WTC11 (cell line): ENCODE measurements around the gene PLEKHA6. TPM values are rescaled to one million over a fixed set of nuclear protein-coding genes. Genes with fewer than 3 reads are reported as not detected.

Source experiments
- ATAC-seq: fragments of 200-7000 bp; cut with Tn5 transposase; 2 replicates; pipeline ENCODE4 v1.10.0; 2021; ENCODE audit warnings: mild to moderate bottlenecking, moderate library complexity
- CTCF ChIA-PET: fragments of 300-600 bp; sonication (Branson Sonifier 250); formaldehyde crosslinking; loops from one replicate; lab custom pipeline; 2021; ENCODE audit warnings: antibody characterized with exemption; lab: Charles Lee
- POLR2A ChIA-PET: fragments of 350-600 bp; sonication (Branson Sonifier 250); formaldehyde crosslinking; loops from one replicate; lab custom pipeline; 2021; ENCODE audit warnings: antibody characterized with exemption; lab: Charles Lee
- DNase-seq: peaks from one replicate; pipeline ENCODE4 v3.0.0; 2021; ENCODE audit warnings: low spot score
- H3K27ac Mint-ChIP-seq: 2 replicates; pipeline ENCODE4 v1.8.0; 2021; ENCODE audit warnings: mixed read lengths
- H3K27me3 Mint-ChIP-seq: 2 replicates; pipeline ENCODE4 v1.8.0; 2021; ENCODE audit warnings: low read depth, mild to moderate bottlenecking, moderate library complexity, mixed read lengths
- H3K36me3 Mint-ChIP-seq: 2 replicates; pipeline ENCODE4 v1.8.0; 2021; ENCODE audit warnings: mixed read lengths
- H3K4me1 Mint-ChIP-seq: 2 replicates; pipeline ENCODE4 v1.8.0; 2022; ENCODE audit warnings: mixed read lengths
- H3K4me3 Mint-ChIP-seq: 2 replicates; pipeline ENCODE4 v1.8.0; 2021; ENCODE audit warnings: mild to moderate bottlenecking, moderate library complexity, mixed read lengths
- H3K9me3 Mint-ChIP-seq: 2 replicates; pipeline ENCODE4 v1.8.0; 2021; ENCODE audit warnings: mixed read lengths
- ATF2 ChIP-seq: sonication (generic); formaldehyde crosslinking; IDR thresholded peaks from 2 replicates; pipeline ENCODE4 v1.8.1; 2022; ENCODE audit warnings: low read depth, missing genetic modification reagents, borderline replicate concordance
- ELF4 ChIP-seq: sonication (generic); formaldehyde crosslinking; IDR thresholded peaks from 2 replicates; pipeline ENCODE4 v1.8.1; 2022; ENCODE audit warnings: low read depth, mild to moderate bottlenecking, moderate library complexity, missing genetic modification reagents
- ETV6 ChIP-seq: sonication (generic); formaldehyde crosslinking; IDR thresholded peaks from 2 replicates; pipeline ENCODE4 v1.8.1; 2022; ENCODE audit warnings: mild to moderate bottlenecking, missing genetic modification reagents
- HMGA2 ChIP-seq: fragments of 250-450 bp; sonication (Bioruptor Pico); IDR thresholded peaks from 2 replicates; pipeline ENCODE4 v1.4.0; 2021; ENCODE audit warnings: mild to moderate bottlenecking, moderate library complexity
- HMGXB4 ChIP-seq: sonication (generic); formaldehyde crosslinking; IDR thresholded peaks from 2 replicates; pipeline ENCODE4 v1.8.1; 2023; ENCODE audit warnings: mild to moderate bottlenecking, moderate library complexity, missing genetic modification reagents
- IRF1 ChIP-seq: sonication (generic); formaldehyde crosslinking; IDR thresholded peaks from 2 replicates; pipeline ENCODE4 v1.8.0; 2023; ENCODE audit warnings: missing genetic modification reagents
- JAZF1 ChIP-seq: fragments of 250-450 bp; sonication (Bioruptor Pico); IDR thresholded peaks from 2 replicates; pipeline ENCODE4 v1.9.0; 2021; ENCODE audit warnings: moderate library complexity, mild to moderate bottlenecking, inconsistent platforms
- MXD4 ChIP-seq: fragments of 250-450 bp; sonication (Bioruptor Pico); IDR thresholded peaks from 2 replicates; pipeline ENCODE4 v1.8.0; 2021; ENCODE audit warnings: mild to moderate bottlenecking, moderate library complexity, borderline replicate concordance
- MYBL2 ChIP-seq: sonication (generic); formaldehyde crosslinking; IDR thresholded peaks from 2 replicates; pipeline ENCODE4 v1.8.1; 2023; ENCODE audit warnings: mild to moderate bottlenecking, moderate library complexity, missing genetic modification reagents
- OVOL2 ChIP-seq: fragments of 250-450 bp; sonication (Bioruptor Pico); IDR thresholded peaks from 2 replicates; pipeline ENCODE4 v1.9.0; 2021; ENCODE audit warnings: mild to moderate bottlenecking, borderline replicate concordance
- SP1 ChIP-seq: sonication (generic); formaldehyde crosslinking; conservative IDR thresholded peaks from 2 replicates; pipeline ENCODE4 v1.8.1; 2022; ENCODE audit warnings: missing genetic modification reagents
- STAT6 ChIP-seq: sonication (generic); formaldehyde crosslinking; conservative IDR thresholded peaks from 2 replicates; pipeline ENCODE4 v1.8.1; 2023; ENCODE audit warnings: mild to moderate bottlenecking, low read depth, missing genetic modification reagents, moderate library complexity
- TCF7 ChIP-seq: sonication (generic); formaldehyde crosslinking; IDR thresholded peaks from 2 replicates; pipeline ENCODE4 v1.8.0; 2022; ENCODE audit warnings: mild to moderate bottlenecking, low read depth, missing genetic modification reagents, moderate library complexity
- ZBTB21 ChIP-seq: sonication (generic); formaldehyde crosslinking; IDR thresholded peaks from 2 replicates; pipeline ENCODE4 v1.8.1; 2023; ENCODE audit warnings: mild to moderate bottlenecking, missing genetic modification reagents, borderline replicate concordance
- ZNF232 ChIP-seq: sonication (generic); formaldehyde crosslinking; IDR thresholded peaks from 2 replicates; pipeline ENCODE4 v1.8.0; 2022; ENCODE audit warnings: mild to moderate bottlenecking, missing genetic modification reagents
- ZNF671 ChIP-seq: fragments of 250-450 bp; sonication (Bioruptor Pico); IDR thresholded peaks from 2 replicates; pipeline ENCODE4 v1.8.0; 2021; ENCODE audit warnings: mild to moderate bottlenecking
- ZSCAN18 ChIP-seq: fragments of 250-450 bp; sonication (Bioruptor Pico); IDR thresholded peaks from 2 replicates; pipeline ENCODE4 v2.1.2; 2022; ENCODE audit warnings: mild to moderate bottlenecking, moderate library complexity
- total RNA-seq: library from RNA; stranded (reverse); gene quantifications from 3 replicates; pipeline ENCODE4 v1.2.3, GENCODE V29; 2021
- TF ChIP-seq, protein P1 (sequence below): sonication (generic); formaldehyde crosslinking; IDR thresholded peaks from 2 replicates; pipeline ENCODE4 v1.8.0; 2022; ENCODE audit warnings: mild to moderate bottlenecking, missing genetic modification reagents

Gene PLEKHA6
- total RNA-seq, 1 experiment from 2014 or later = 11.6 TPM

- peaks cover 25% of the 10 kb centered on the region for H3K4me1 Mint-ChIP-seq
- CTCF ChIA-PET = interaction anchor here (1.0 to 1.8 kb wide), 3 partner anchors 82 to 153 kb away, joined by 3 to 4 read pairs (median 3); no protein-coding TSS in a partner anchor
- POLR2A ChIA-PET = no interaction called here
- H3K4me3 Mint-ChIP-seq = no peak overlapping the region
- peaks cover 6% of the 10 kb centered on the region; the same call in 1 of the 2 replicates for H3K27me3 Mint-ChIP-seq
- ATAC-seq (no peak), DNase-seq (no peak)
- no peaks in the 10 kb centered on the region for H3K36me3 Mint-ChIP-seq
- no peak overlapping the region for H3K27ac Mint-ChIP-seq
- no peaks in the 10 kb centered on the region for H3K9me3 Mint-ChIP-seq
- TF ChIP-seq MYBL2 (CRISPR knock-in tag) (no peak), ZBTB21 (CRISPR knock-in tag) (no peak), ATF2 (no peak), TCF7 (CRISPR knock-in tag) (no peak), ETV6 (no peak), JAZF1 (no peak), IRF1 (CRISPR knock-in tag) (no peak), STAT6 (CRISPR knock-in tag) (no peak), ELF4 (CRISPR knock-in tag) (no peak), ZNF671 (CRISPR knock-in tag) (no peak), HMGXB4 (CRISPR knock-in tag) (no peak), ZSCAN18 (CRISPR knock-in tag) (no peak), OVOL2 (CRISPR knock-in tag) (no peak), ZNF232 (CRISPR knock-in tag) (no peak), SP1 (CRISPR knock-in tag) (no peak), MXD4 (no peak), HMGA2 (no peak)
- TF ChIP-seq, protein P1, sequence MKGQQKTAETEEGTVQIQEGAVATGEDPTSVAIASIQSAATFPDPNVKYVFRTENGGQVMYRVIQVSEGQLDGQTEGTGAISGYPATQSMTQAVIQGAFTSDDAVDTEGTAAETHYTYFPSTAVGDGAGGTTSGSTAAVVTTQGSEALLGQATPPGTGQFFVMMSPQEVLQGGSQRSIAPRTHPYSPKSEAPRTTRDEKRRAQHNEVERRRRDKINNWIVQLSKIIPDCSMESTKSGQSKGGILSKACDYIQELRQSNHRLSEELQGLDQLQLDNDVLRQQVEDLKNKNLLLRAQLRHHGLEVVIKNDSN (CRISPR knock-in tag) = no peak
These were observed 43.6 kb downstream of the PLEKHA6 start for GRCh38 chr1:204316164-204316563.
